Pancreas (tissue), 10 donors: ENCODE data around the gene TFEB. TPM values are rescaled to one million over a fixed set of nuclear protein-coding genes. Genes with fewer than 3 reads are reported as not detected.

Experiments used
- ATAC-seq, 4 donors: fragments of 200-7000 bp; cut with Tn5 transposase; one replicate each; pipeline versions ENCODE4 v1.8.0 to v1.9.1; 2020; ENCODE audit warnings: mild to moderate bottlenecking in 4 of 4, moderate library complexity in 4 of 4
- DNase-seq, 6 donors: peaks; one replicate each; pipeline ENCODE4 v3.0.0-alpha.2; 2020
- FAIRE-seq: peaks from 2 replicates; lab custom pipeline; 2012; peaks lifted over from hg19 to GRCh38; lab: Jason Lieb, UNC
- H3K27ac ChIP-seq, 4 donors: fragments of 200-600 bp; sonication (generic); 1 replicate in 3 of 4; 2 replicates in 1 of 4; pipeline versions ENCODE4 v1.5.0 to v1.8.0; 2020
- H3K27me3 ChIP-seq, 4 donors: fragments of 200-600 bp; one replicate each; pipeline ENCODE4 v1.8.0; 2021
- H3K36me3 ChIP-seq, 3 donors: fragments of 200-600 bp; sonication (generic) in 1 of 3; one replicate each; pipeline versions ENCODE4 v1.5.0 to v1.8.0; 2020 to 2021
- H3K4me1 ChIP-seq, 3 donors: fragments of 200-600 bp; one replicate each; pipeline ENCODE4 v1.8.0; 2021
- H3K4me3 ChIP-seq, 4 donors: fragments of 200-600 bp; sonication (generic) in 2 of 4; one replicate each; pipeline versions ENCODE4 v1.5.0 to v1.8.0; 2020 to 2021
- H3K9me3 ChIP-seq, 4 donors: fragments of 200-600 bp; one replicate each; pipeline ENCODE4 v1.8.0; 2021
- WGBS, 2 donors: extraction: QIAGEN DNeasy Blood & Tissue Kit; methylation state at CpG; one replicate each; pipeline ENCODE4 v1.1.7; 2013; 5-methylcytosine and 5-hydroxymethylcytosine counted together
- intact Hi-C, 3 donors: fragments of 100-400 bp; cut with DNase I; formaldehyde crosslinking; loops; one replicate each; pipeline versions ENCODE4 v1.11.1 to v1.14.2; 2022
- polyA plus RNA-seq, 2 donors: library from polyadenylated mRNA; stranded (reverse); fragments of 200-250 nt; gene quantifications; one replicate each; pipeline ENCODE4 v1.2.3, GENCODE V29; 2013
- total RNA-seq, 6 donors: library from RNA; stranded (reverse); fragmentation: NEBNext Ultra II Directional in 4 of 6; extraction: Animal tissue kit (Norgen Biotek cat#: 25700) in 4 of 6; gene quantifications; one replicate each; pipeline versions ENCODE4 v1.2.1 to v1.2.4, GENCODE V29; 2021 to 2023
- TF ChIP-seq, protein P1 (sequence below), 4 donors: fragments of 200-600 bp; sonication (generic) in 3 of 4; IDR thresholded peaks; one replicate each; pipeline versions ENCODE4 v1.5.0 to v1.8.0; 2021; ENCODE audit warnings: antibody characterized with exemption in 4 of 4
- donor health status: healthy with polysubstance abuse.
- donor health status: DM: no; HTN: no; CAD: no; lungs with moderate emphysema.
- donor health status: DM: no; HTN: no; CAD: no.
- donor health status: control.
- donor health status: control.
- donor health status: Bipolar disorder and iron deficiency.
- donor health status: DM: yes; HTN: yes; CAD: no.
- donor health status: DM: no; HTN: no; CAD: no.
- donor health status: DM: no; HTN: no; CAD: no.
- donor health status: DM: yes; HTN: yes; CAD: no.

Gene TFEB
- total and polyA plus RNA-seq, 8 donors, result 6.5 to 49.4 (median 11.6) TPM

DNA sequence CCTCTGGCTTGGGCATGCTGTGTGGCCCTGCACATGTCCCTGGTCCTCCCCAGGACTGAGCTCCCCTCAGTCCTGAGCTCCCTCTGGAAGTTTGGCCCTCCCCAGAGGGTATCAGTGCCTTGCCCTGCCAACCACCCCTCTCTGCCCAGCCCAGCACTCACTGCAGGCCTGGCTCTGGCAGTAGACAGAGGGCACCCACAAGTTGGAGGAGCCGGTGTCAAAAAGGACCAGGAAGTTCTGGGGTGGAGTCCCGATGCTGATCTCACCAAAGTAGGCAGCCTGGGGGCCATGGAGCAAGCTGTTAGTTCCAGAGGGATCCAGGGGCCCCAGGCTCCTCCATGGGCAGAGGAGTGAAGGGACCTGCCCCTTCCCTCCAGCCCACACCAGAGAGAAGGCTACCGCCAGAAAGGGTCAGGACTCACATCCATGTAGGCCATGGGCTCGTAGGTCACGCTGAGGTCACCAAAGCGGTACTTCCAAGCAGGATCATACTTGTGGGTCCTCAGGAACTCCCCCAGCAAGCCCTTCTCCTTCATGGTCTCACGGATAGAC is 8.9 kb upstream of the TFEB start:
- Histone ChIP-seq H3K4me3 (no peak overlapping the region), H3K36me3 (no peaks in the 10 kb centered on the region), H3K27me3 (no peaks in the 10 kb centered on the region), H3K4me1 (no peaks in the 10 kb centered on the region), H3K9me3 (no peaks in the 10 kb centered on the region), H3K27ac (no peak overlapping the region)
- 80 to 86% methylated on average over 7 of the region's 7 CpGs for WGBS, 2 donors
- FAIRE-seq, result no peak
- peak in 1 of 6 donors; percentile 16 for DNase-seq
- TF ChIP-seq, protein P1, sequence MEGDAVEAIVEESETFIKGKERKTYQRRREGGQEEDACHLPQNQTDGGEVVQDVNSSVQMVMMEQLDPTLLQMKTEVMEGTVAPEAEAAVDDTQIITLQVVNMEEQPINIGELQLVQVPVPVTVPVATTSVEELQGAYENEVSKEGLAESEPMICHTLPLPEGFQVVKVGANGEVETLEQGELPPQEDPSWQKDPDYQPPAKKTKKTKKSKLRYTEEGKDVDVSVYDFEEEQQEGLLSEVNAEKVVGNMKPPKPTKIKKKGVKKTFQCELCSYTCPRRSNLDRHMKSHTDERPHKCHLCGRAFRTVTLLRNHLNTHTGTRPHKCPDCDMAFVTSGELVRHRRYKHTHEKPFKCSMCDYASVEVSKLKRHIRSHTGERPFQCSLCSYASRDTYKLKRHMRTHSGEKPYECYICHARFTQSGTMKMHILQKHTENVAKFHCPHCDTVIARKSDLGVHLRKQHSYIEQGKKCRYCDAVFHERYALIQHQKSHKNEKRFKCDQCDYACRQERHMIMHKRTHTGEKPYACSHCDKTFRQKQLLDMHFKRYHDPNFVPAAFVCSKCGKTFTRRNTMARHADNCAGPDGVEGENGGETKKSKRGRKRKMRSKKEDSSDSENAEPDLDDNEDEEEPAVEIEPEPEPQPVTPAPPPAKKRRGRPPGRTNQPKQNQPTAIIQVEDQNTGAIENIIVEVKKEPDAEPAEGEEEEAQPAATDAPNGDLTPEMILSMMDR (IDR thresholded peaks at IDR 0.05), result no peak
- ATAC-seq, result no peak
- intact Hi-C loops, result no loop called here

DNA sequence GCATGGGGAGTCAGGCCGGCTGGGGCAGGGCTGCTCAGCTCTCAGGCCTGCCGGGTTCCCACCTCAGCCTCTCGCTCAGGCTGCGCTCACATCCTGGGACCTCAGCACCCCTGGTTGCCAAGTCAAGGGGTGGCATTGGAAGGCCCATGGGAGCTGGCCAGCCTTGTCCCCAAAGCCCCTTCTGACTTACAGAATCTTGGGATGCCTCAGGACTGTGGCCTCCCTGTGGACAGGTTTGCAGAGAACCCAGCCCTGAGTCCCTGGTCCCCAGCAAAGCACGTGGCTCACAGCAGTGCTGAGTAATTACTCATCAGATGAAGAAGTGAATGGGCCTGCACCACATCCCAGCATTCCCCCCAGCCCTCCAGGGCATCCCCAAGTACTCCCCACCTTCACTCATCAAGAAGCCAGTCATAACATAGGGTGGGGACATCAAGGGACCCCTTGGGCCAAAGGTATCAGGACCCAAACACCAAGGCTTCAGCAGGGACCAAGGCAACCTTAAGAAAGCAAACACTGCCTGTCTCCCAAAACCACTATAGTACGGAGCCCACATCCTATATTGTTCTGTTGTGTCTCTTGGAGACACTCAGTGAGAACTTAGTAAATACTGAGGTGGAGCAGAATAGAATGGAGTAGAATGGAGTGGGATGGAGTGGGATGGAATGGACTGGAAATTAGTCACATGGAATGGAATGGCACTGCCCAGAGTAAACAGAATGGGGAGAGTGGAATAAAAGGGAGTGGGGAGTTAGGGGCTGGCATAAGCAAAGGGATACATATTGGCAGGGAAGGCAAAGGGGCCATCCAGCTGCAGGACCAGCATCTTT is 8.2 kb upstream of the TFEB start:
- H3K4me1 ChIP-seq, result no peaks in the 10 kb centered on the region
- TF ChIP-seq, protein P1 (IDR thresholded peaks at IDR 0.05), result no peak
- H3K4me3 ChIP-seq, result no peak overlapping the region
- no peaks in the 10 kb centered on the region for H3K36me3 ChIP-seq
- no peak for ATAC-seq
- FAIRE-seq, result no peak
- H3K9me3 ChIP-seq, result no peaks in the 10 kb centered on the region
- H3K27me3 ChIP-seq, result no peaks in the 10 kb centered on the region
- no peak for DNase-seq
- no peak overlapping the region for H3K27ac ChIP-seq
- 85 to 90% methylated on average over 6 of the region's 6 CpGs for WGBS, 2 donors
- intact Hi-C loops, result no loop called here

DNA sequence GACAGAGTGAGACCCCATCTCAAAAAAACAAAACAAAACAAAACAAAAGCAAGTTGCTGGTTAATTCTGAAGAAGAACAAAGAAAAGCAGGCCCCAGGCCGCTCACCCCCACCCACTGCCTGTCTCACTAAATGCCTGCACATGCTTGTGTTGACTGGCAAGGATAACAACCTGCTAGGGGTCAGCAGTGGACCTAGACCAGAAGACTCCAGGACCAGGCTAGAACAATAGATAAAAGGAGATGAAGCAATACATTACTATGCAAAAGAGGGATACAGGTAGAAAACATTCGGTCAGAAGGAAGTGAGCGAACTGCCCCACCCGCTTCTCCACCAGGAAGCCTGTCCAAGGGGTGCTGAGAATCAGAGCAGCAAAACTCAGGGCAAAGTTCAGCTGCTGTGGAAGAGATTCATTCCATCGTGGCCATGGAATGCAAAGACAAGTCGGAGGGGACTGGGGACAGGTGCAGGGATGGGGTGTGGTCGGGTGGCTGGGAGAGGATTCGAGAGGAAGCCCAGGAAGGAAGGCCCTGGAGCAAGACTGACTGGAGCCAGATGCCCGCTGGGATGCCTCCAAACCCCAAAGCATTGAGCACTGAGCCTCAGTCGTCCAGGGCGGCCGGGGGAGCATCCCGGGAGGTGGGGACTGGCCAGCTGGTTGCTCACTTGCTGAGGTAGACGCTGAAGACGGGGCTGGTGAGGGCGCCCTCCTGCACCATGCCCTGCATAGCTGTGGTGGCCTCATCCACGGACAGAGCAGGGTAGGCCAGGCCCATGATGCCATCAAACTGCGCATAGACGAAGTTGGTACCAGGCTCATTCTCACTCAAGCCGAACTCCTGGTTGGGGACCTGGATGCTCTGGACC is 6.5 kb upstream of the TFEB start:
- FAIRE-seq, result no peak
- DNase-seq, result peak in 1 of 6 donors; percentile 62
- no peaks in the 10 kb centered on the region for H3K4me1 ChIP-seq
- no peak overlapping the region for H3K4me3 ChIP-seq
- 78% methylated on average over 16 to 20 of the region's 20 CpGs for WGBS, 2 donors
- TF ChIP-seq, protein P1 (IDR thresholded peaks at IDR 0.05), result no peak
- H3K9me3 ChIP-seq, result no peaks in the 10 kb centered on the region
- ATAC-seq, result peak in 3 of 4 donors; percentile 32 to 51 (median 45)
- H3K27me3 ChIP-seq, result no peaks in the 10 kb centered on the region
- H3K36me3 ChIP-seq, result no peaks in the 10 kb centered on the region
- intact Hi-C loops, result no loop called here
- no peak overlapping the region for H3K27ac ChIP-seq

DNA sequence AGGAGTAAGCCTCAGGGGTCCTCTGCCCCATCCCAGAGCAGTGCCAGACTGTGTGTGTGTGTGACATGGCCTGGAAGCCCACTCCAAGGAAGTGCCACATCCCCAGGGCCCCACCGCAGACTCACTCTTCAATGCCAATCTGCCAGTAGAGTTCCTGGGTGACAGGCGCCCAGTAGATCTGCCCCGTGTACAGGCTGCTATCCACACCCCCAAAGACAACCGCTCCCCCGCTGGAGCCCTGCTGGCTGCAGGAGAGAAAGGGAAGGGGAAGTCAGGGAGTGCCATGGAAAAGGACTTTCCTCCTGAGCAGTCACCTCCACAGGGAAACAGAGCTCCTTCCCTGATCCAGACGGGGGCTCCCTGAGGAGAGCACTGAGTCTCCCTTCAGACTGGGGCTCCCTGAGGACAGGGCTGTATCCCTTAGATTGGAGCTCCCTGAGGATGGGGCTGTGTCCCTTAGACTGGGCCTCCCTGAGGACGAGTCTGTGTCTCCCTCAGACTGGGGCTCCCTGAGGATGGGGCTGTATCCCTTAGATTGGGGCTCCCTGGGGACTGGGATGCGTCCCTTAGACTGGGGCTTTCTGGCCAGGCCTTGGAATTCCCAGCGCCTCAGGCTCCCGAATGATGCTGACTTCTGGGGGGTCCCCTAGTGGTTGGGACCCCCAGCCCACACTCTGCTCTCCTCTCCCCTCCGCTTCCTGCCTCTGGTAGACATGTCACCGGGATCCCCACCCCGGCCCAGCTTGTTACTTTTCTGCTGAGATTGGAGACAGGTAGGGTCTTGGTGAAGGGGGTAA is 5.2 kb upstream of the TFEB start:
- no peak overlapping the region for H3K27ac ChIP-seq
- ATAC-seq (no peak), DNase-seq (peak in 1 of 6 donors; percentile 43), FAIRE-seq (no peak)
- no peak overlapping the region for H3K4me3 ChIP-seq
- intact Hi-C loops, result no loop called here
- H3K36me3 ChIP-seq, result no peaks in the 10 kb centered on the region
- TF ChIP-seq, protein P1 (IDR thresholded peaks at IDR 0.05), result no peak
- peaks cover 0 to 3% (median 0%) of the 10 kb centered on the region in 3 donors for H3K4me1 ChIP-seq
- H3K9me3 ChIP-seq, result no peaks in the 10 kb centered on the region
- H3K27me3 ChIP-seq, result no peaks in the 10 kb centered on the region
- WGBS, 2 donors, result 73 to 83% methylated on average over 13 of the region's 13 CpGs
